ENCODE data around the gene FLG2. TPM values are rescaled to one million over a fixed set of nuclear protein-coding genes. Genes with fewer than 3 reads are reported as not detected.

FLG2 gene
- total and polyA plus RNA-seq, 10 donors: 0.07 TPM; not detected in 9

DNA sequence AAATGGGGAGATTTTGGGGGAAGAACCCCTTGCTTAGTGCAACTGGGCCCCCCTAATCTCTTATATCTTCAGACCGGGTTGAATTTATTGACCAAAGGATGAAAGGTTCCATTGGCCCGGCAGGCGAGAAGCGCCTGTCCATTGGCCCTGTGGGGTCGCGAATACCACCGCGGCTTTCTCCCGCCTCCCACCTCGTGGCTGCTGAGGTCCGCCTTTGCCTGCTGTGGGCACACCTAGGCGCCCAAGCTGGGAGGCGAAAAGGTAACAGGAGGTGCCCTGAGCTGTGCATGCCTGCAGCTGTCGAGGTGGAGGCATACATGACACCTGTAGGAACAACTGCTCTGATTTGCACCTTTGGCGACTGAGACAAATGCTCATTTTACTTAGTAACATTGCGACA, 21.1 kb upstream of the FLG2 start:
- Histone ChIP-seq H3K27me3 (replicated peaks in 1 of 7) (peaks cover 0 to 5% (median 0%) of the 10 kb centered on the region in 7 donors), H3K4me3 (no peak overlapping the region), H3K36me3 (no peaks in the 10 kb centered on the region), H3K4me1 (no peaks in the 10 kb centered on the region), H3K27ac (no peak overlapping the region), H3K9me3 (no peaks in the 10 kb centered on the region)
- 74 to 85% (median 80%) methylated on average over 16 of the region's 16 CpGs for WGBS, 5 donors
- TF ChIP-seq, protein P1, sequence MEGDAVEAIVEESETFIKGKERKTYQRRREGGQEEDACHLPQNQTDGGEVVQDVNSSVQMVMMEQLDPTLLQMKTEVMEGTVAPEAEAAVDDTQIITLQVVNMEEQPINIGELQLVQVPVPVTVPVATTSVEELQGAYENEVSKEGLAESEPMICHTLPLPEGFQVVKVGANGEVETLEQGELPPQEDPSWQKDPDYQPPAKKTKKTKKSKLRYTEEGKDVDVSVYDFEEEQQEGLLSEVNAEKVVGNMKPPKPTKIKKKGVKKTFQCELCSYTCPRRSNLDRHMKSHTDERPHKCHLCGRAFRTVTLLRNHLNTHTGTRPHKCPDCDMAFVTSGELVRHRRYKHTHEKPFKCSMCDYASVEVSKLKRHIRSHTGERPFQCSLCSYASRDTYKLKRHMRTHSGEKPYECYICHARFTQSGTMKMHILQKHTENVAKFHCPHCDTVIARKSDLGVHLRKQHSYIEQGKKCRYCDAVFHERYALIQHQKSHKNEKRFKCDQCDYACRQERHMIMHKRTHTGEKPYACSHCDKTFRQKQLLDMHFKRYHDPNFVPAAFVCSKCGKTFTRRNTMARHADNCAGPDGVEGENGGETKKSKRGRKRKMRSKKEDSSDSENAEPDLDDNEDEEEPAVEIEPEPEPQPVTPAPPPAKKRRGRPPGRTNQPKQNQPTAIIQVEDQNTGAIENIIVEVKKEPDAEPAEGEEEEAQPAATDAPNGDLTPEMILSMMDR (IDR thresholded peaks at IDR 0.05 in 8 of 11, conservative IDR thresholded peaks at IDR 0.05 in 3 of 11): no peak
- TF ChIP-seq POLR2A (IDR thresholded peaks at IDR 0.05): no peak
- no peak for TF ChIP-seq POLR2AphosphoS5 (IDR thresholded peaks at IDR 0.05)
- DNase-seq: no peak
- intact Hi-C loops (cut with DNase I; ENCODE audit: low total_unique reads): no loop called here

DNA sequence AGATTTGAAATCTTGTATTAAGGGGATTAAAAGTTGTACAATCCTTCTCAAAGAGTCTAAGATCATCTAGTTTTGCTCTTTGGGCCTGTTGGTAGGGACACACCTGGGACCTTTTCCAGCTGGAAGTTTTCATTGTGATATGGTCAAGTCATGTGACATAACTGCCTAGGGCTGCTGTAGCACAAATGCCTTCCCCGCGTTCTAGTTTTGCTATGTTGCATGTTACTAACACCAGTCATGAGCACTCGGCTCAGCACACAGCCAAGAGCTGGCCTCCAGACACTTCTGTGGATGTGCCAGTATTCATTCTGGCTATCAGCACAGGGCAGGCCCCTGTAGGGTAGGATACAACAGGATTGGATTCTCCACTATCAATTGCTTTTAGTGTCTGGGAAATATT, 14.6 kb upstream of the FLG2 start:
- DNase-seq: no peak
- TF ChIP-seq POLR2AphosphoS5 (IDR thresholded peaks at IDR 0.05) (no peak), POLR2A (IDR thresholded peaks at IDR 0.05) (no peak)
- TF ChIP-seq, protein P1 (IDR thresholded peaks at IDR 0.05 in 8 of 11, conservative IDR thresholded peaks at IDR 0.05 in 3 of 11): no peak
- Histone ChIP-seq H3K9me3 (peaks cover 0 to 11% (median 7%) of the 10 kb centered on the region in 8 donors), H3K27me3 (replicated peaks in 1 of 7) (no peaks in the 10 kb centered on the region), H3K4me1 (no peaks in the 10 kb centered on the region), H3K36me3 (no peaks in the 10 kb centered on the region), H3K27ac (no peak overlapping the region), H3K4me3 (no peak overlapping the region)
- intact Hi-C loops (cut with DNase I; ENCODE audit: low total_unique reads): no loop called here
- 76 to 94% (median 82%) methylated on average over 3 of the region's 3 CpGs for WGBS, 5 donors

DNA sequence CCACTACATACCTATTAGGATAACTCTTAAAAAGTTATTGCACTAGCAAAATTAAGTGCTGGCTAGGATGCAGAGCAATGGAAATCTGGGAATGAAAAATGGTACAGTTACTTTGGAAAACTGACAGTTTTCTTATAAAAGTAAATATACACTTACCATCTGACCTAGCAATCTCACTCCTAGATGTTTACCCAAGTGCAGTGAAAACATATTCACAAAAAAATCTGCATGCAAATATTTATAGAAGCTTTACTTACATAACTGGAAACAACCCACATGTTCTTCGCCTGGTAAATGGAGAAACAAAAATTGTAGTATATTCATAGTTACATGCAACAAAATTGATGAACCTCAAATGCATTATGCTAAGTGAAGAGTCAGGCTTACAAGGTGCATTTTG, 12.9 kb upstream of the FLG2 start:
- H3K27ac ChIP-seq: no peak overlapping the region
- no peak for TF ChIP-seq POLR2AphosphoS5 (IDR thresholded peaks at IDR 0.05)
- TF ChIP-seq, protein P1 (IDR thresholded peaks at IDR 0.05 in 8 of 11, conservative IDR thresholded peaks at IDR 0.05 in 3 of 11): no peak
- TF ChIP-seq POLR2A (IDR thresholded peaks at IDR 0.05): no peak
- WGBS, 5 donors: 79 to 91% (median 90%) methylated on average over 1 of the region's 1 CpG
- intact Hi-C loops (cut with DNase I; ENCODE audit: low total_unique reads): no loop called here
- no peaks in the 10 kb centered on the region for H3K4me1 ChIP-seq
- H3K27me3 ChIP-seq (replicated peaks in 1 of 7): no peaks in the 10 kb centered on the region
- no peak overlapping the region for H3K4me3 ChIP-seq
- DNase-seq: no peak
- H3K36me3 ChIP-seq: no peaks in the 10 kb centered on the region
- peaks cover 0 to 26% (median 17%) of the 10 kb centered on the region in 8 donors for H3K9me3 ChIP-seq

DNA sequence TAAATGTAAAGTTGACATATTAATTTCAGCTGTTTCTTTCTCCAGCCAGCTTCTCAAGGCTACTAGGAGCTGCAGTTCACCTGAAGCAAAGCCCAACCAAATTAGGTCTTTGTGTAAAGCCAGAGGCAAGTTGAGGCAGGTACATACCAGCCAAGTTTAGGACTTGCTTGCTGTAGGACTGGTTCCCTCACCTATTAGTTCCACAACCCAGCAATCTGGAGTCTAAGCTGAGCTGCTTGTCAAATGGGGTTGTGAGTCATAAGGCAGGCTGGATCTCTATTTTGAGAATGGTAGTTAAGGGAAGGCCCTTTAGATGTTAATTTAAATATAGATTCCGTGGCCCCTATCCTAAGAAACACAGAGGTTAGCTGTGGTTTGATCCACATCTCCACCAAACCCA, 7.6 kb upstream of the FLG2 start:
- intact Hi-C loops (cut with DNase I; ENCODE audit: low total_unique reads): no loop called here
- WGBS, 5 donors: 33 to 57% (median 42%) methylated on average over 1 of the region's 1 CpG
- TF ChIP-seq, protein P1 (IDR thresholded peaks at IDR 0.05 in 8 of 11, conservative IDR thresholded peaks at IDR 0.05 in 3 of 11): no peak
- TF ChIP-seq POLR2A (IDR thresholded peaks at IDR 0.05) (no peak), POLR2AphosphoS5 (IDR thresholded peaks at IDR 0.05) (no peak)
- no peak overlapping the region for H3K4me3 ChIP-seq
- no peaks in the 10 kb centered on the region for H3K4me1 ChIP-seq
- H3K36me3 ChIP-seq: no peaks in the 10 kb centered on the region
- no peak for DNase-seq
- H3K27me3 ChIP-seq (replicated peaks in 1 of 7): no peaks in the 10 kb centered on the region
- peaks cover 0 to 26% (median 17%) of the 10 kb centered on the region in 8 donors for H3K9me3 ChIP-seq
- no peak overlapping the region for H3K27ac ChIP-seq

Data from spleen (tissue), 11 donors.